Activated T-cell treated with anti-CD3 and anti-CD28 coated beads, Interleukin-2, amount 50 U/mL, for 72 hours (primary cell): ENCODE results near the gene MPG. TPM values are rescaled to one million over a fixed set of nuclear protein-coding genes. Genes with fewer than 3 reads are reported as not detected.
A peak's percentile ranks its signal among the peaks of the same experiment; 100 is the strongest.

Experiments used
- ATAC-seq, 2 donors: fragments of 150-1000 bp; cut with Tn5 transposase; replicated peaks in 1 of 2; 2 replicates each; pipeline ENCODE4 v1.10.0; 2021; ENCODE audit warnings: moderate library complexity in 2 of 2, mild to moderate bottlenecking in 1 of 2
- DNase-seq, 2 donors: peaks; one replicate each; pipeline ENCODE4 v3.0.0; 2021 to 2022; ENCODE audit warnings: mixed read lengths in 1 of 2
- H3K27ac Mint-ChIP-seq: one replicate; pipeline ENCODE4 v1.8.0; 2022; ENCODE audit warnings: mild to moderate bottlenecking, moderate library complexity, mixed read lengths
- H3K27me3 Mint-ChIP-seq: one replicate; pipeline ENCODE4 v1.8.0; 2022; ENCODE audit warnings: low read depth, mixed read lengths
- H3K36me3 Mint-ChIP-seq, 2 donors: one replicate each; pipeline ENCODE4 v1.8.0; 2022; ENCODE audit warnings: mixed read lengths in 2 of 2, mild to moderate bottlenecking in 1 of 2; ENCODE audit not compliant: insufficient read depth in 2 of 2
- H3K4me1 Mint-ChIP-seq: one replicate; pipeline ENCODE4 v1.8.0; 2022; ENCODE audit warnings: low read depth, mixed read lengths
- H3K4me3 Mint-ChIP-seq, 2 donors: one replicate each; pipeline ENCODE4 v1.8.0; 2022; ENCODE audit warnings: mild to moderate bottlenecking in 2 of 2, mixed read lengths in 2 of 2, moderate library complexity in 2 of 2
- H3K9me3 Mint-ChIP-seq, 2 donors: one replicate each; pipeline ENCODE4 v1.8.0; 2022; ENCODE audit warnings: mixed read lengths in 2 of 2
- total RNA-seq, 2 donors: library from RNA; stranded (reverse); gene quantifications; one replicate each; pipeline ENCODE4 v1.2.3, GENCODE V29; 2022

The MPG gene
- total RNA-seq, 2 donors from 2014 or later, result 49.6 to 50.5 TPM

DNA sequence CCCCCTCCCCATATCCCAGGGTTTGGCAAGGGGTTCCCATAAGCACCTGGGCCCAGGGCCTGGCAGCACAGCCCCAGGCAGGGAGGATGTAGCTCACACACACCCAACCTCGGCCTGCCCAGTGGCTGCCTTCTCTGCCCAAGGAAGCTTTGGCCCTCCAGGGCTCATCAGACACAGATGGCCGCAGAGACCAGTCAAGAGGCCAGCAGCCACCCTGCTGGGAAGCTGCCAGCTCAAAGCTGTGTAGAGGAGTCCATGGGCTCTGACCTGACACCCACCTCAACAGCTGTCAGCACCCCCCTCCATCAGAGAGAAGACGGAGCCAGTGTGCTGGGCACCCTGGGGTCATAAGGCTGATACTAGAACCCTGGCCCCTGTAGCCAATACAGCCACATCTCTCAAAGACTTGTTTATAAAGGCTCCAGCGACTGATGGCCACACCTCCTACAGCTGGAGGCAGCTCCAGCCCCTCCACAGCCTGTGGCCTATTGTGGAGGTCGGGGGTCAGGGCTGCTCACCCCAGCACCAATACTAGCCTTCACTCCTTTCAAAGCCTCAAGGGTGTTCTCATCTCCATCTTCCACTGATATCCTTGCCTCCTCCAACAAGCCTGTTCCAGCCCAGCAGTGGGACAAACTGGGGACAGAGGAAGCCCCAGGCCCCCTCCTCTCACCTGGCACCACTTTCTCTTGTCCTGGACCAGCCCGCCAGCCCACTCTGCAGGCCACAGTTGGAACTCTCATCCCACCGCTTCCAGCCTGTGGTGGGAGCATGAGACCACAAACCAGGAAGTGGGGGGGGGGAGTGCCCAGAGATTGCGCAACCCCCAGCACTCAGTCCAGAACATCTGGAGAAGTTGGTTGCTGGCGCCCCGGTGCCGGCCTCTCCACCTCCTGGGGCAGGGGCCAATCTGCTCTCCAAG is 2.2 kb upstream of the MPG start:
- peak overlapping the region; percentile 84 to 86 for H3K4me3 Mint-ChIP-seq

GRCh38 chr16:76535-77272 is 1.3 kb upstream of the MPG start:
- no peak overlapping the region for H3K27ac Mint-ChIP-seq
- ATAC-seq (no peak), DNase-seq (peak in 1 of 2 donors; percentile 35)
- no peaks in the 10 kb centered on the region for H3K9me3 Mint-ChIP-seq
- peaks cover 40% of the 10 kb centered on the region for H3K4me1 Mint-ChIP-seq
- H3K36me3 Mint-ChIP-seq, result peaks cover 3 to 4% of the 10 kb centered on the region in 2 donors
- H3K4me3 Mint-ChIP-seq, result peak overlapping the region; percentile 84 to 86
- peaks cover 26% of the 10 kb centered on the region for H3K27me3 Mint-ChIP-seq

More for the DNA sequence above, 2.2 kb upstream of the MPG start:
- Mint-ChIP-seq H3K27ac (no peak overlapping the region), H3K4me1 (peaks cover 40% of the 10 kb centered on the region), H3K36me3 (peaks cover 3 to 4% of the 10 kb centered on the region in 2 donors), H3K9me3 (no peaks in the 10 kb centered on the region), H3K27me3 (peaks cover 33% of the 10 kb centered on the region)
- DNase-seq (no peak), ATAC-seq (no peak)

- Mint-ChIP-seq H3K4me3 (peak overlapping the region; percentile 84 to 86), H3K4me1 (peaks cover 40% of the 10 kb centered on the region), H3K27ac (peak overlapping the region; percentile 46), H3K9me3 (no peaks in the 10 kb centered on the region), H3K36me3 (peaks cover 3 to 4% of the 10 kb centered on the region in 2 donors), H3K27me3 (peaks cover 25% of the 10 kb centered on the region)
- DNase-seq (peak; percentile 41 to 58), ATAC-seq (peak; percentile 39 to 55)
Observed at GRCh38 chr16:77273-77806, 685 bp upstream of the MPG start.

DNA sequence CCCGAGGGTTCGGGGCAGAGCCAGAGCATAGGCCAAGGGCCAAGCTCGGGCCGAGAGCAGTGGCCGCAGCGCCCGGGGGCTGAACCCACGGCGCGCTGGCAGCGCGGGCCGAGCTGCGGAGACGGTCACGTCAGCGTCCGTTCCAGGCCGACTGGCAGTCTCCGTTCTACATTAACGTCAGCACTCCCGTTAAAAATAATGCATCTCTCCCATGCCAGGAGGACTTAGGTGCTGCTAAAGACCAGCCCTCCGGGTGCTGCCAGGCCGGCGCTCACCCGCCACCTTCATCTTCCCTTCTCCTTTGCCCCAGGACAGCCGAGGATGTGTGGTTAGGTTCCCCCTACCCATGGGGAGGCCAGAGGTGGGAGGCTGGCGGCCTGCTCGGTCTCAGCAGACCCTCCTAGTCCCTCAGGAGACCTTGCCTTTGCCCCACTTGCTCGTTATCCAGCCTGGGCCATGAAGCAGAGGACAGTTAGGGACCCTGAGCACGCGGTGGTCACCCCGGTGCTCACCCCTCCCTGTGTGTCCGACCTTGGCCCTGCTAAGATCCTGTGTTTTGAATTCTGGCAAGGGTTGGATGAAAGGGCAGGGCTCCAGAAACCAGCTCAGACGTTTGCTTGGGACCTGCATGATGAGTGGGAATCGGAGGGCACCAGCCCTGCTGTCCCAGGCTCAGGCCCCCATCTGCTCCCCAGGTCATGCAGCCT is 572 bp downstream of the MPG start:
- DNase-seq (peak; percentile 32 to 37), ATAC-seq (peak; percentile 26 to 39)
- Mint-ChIP-seq H3K4me3 (peak overlapping the region; percentile 92 to 95), H3K4me1 (peaks cover 36% of the 10 kb centered on the region), H3K27me3 (peaks cover 15% of the 10 kb centered on the region), H3K36me3 (peaks cover 0 to 4% of the 10 kb centered on the region in 2 donors), H3K27ac (peak overlapping the region; percentile 85), H3K9me3 (no peaks in the 10 kb centered on the region)

DNA sequence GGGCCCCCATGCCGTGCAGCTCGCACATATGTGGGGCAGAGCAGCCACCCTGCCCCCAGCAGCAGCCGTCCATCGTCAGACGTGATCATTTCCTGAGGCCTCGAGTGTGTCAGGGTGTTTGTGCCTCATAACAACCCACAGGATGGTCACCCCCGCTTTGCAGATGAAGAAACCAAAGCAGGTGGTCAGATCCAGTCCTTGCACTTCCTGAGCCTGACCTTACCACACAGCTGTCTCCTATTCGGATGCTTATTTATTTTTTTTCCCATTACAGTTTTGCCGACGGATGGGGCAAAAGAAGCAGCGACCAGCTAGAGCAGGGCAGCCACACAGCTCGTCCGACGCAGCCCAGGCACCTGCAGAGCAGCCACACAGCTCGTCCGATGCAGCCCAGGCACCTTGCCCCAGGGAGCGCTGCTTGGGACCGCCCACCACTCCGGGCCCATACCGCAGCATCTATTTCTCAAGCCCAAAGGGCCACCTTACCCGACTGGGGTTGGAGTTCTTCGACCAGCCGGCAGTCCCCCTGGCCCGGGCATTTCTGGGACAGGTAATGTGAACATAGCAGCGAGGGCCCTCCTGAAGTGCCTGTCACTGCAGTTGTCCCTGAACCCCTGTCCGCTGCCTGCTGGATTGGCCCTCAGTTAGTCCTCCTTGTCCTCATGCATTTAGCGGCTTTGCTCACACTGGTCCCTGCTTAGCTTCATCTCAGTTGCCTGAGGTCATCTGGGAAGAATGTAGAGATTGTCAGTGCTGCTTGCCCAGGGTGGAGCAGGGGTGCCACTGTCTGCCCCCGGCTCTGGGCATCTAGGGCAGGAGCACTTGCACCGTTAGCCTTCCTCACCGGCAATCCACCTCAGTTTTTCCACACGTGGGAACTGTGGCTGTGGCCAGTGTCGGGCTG is 1.4 kb downstream of the MPG start:
- DNase-seq, result no peak
- peak overlapping the region; percentile 92 to 95 for H3K4me3 Mint-ChIP-seq
- H3K4me1 Mint-ChIP-seq, result peaks cover 44% of the 10 kb centered on the region
- no peaks in the 10 kb centered on the region for H3K9me3 Mint-ChIP-seq
- H3K27me3 Mint-ChIP-seq, result peaks cover 7% of the 10 kb centered on the region
- ATAC-seq, result no peak
- H3K36me3 Mint-ChIP-seq, result peaks cover 0 to 8% of the 10 kb centered on the region in 2 donors
- H3K27ac Mint-ChIP-seq, result peak overlapping the region; percentile 1

- H3K4me3 Mint-ChIP-seq, result no peak overlapping the region
- no peaks in the 10 kb centered on the region for H3K27me3 Mint-ChIP-seq
- DNase-seq, result no peak
- H3K36me3 Mint-ChIP-seq, result peaks cover 2 to 15% of the 10 kb centered on the region in 2 donors
- no peaks in the 10 kb centered on the region for H3K9me3 Mint-ChIP-seq
- H3K27ac Mint-ChIP-seq, result no peak overlapping the region
- H3K4me1 Mint-ChIP-seq, result peaks cover 38% of the 10 kb centered on the region
- ATAC-seq, result no peak
Observed at GRCh38 chr16:83060-83603, 5.1 kb downstream of the MPG start.

- H3K27me3 Mint-ChIP-seq, result no peaks in the 10 kb centered on the region
- peaks cover 2 to 14% of the 10 kb centered on the region in 2 donors for H3K36me3 Mint-ChIP-seq
- H3K4me3 Mint-ChIP-seq, result peak overlapping the region; percentile 11 to 76
- ATAC-seq (peak; percentile 27 to 30), DNase-seq (peak; percentile 27 to 43)
- no peaks in the 10 kb centered on the region for H3K9me3 Mint-ChIP-seq
- peak overlapping the region; percentile 17 for H3K27ac Mint-ChIP-seq
- peaks cover 33% of the 10 kb centered on the region for H3K4me1 Mint-ChIP-seq
Observed at GRCh38 chr16:83781-84615, 6.0 kb downstream of the MPG start.

DNA sequence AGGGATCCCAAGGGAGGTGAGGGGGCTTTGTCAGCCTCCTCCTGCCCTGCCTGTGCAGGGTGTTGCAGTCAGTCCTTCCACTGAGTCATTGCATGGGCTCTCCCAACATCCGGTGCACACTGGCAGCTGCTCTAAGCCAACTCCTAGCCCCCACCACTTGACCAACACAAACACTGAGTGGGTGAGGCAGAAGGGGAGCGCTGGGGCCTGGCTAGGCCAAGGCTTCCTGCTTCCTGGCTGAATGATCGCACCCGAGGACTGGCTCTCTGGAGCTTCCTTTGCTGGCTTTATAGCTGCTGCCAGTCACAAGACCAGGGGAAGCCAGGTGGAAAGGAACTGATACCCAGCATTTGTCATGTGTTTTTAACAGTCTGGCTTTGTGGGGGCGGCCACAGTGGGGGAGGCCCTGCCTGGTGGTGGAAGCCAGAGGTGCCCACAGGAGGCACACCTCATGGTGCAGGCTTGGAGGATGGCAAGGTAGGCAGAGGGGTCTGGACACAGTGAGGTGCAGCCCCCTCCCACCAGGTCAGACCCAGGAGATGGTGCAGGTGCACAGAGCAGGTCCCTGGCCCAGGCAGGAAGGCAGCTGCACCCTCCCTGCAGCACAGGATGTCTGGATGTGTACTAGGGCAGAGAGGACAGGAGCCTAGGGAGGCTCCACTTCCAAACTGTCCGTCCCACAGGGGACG is 6.8 kb downstream of the MPG start:
- Mint-ChIP-seq H3K36me3 (peaks cover 2 to 11% of the 10 kb centered on the region in 2 donors), H3K9me3 (no peaks in the 10 kb centered on the region), H3K27me3 (no peaks in the 10 kb centered on the region), H3K27ac (peak overlapping the region; percentile 92), H3K4me3 (peak overlapping the region; percentile 70 to 76), H3K4me1 (peaks cover 24% of the 10 kb centered on the region)
- peak; percentile 94 to 97 for ATAC-seq
- peak; percentile 77 to 79 for DNase-seq

GRCh38 chr16:85407-85782 is 7.4 kb downstream of the MPG start:
- ATAC-seq (no peak), DNase-seq (no peak)
- Mint-ChIP-seq H3K4me1 (peaks cover 20% of the 10 kb centered on the region), H3K27me3 (no peaks in the 10 kb centered on the region), H3K4me3 (peak overlapping the region in 1 of 2 donors; percentile 76), H3K36me3 (peaks cover 2 to 11% of the 10 kb centered on the region in 2 donors), H3K27ac (no peak overlapping the region), H3K9me3 (no peaks in the 10 kb centered on the region)

DNA sequence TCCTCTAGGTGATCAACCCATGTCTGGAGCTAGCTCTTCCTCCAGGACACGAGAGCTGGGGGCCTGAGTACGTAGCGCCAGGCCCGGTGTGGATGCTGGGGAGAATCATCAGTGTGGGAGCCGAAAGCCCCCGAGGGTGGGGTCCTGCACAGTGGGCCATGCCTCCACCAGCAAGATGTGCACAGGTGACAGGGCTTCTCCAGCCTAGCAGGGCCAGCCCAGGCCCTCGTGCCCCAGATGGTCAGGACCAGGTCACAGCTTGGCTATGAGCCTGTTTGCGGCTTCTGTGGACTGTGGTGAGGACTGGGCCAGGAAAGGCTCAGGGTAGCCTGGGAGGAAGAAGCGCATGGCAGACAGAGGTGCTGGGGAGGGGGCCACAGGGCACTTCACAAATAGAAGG is 7.8 kb downstream of the MPG start:
- Mint-ChIP-seq H3K9me3 (no peaks in the 10 kb centered on the region), H3K27ac (no peak overlapping the region), H3K36me3 (peaks cover 2 to 11% of the 10 kb centered on the region in 2 donors), H3K4me3 (no peak overlapping the region), H3K4me1 (peaks cover 20% of the 10 kb centered on the region), H3K27me3 (no peaks in the 10 kb centered on the region)
- DNase-seq (no peak), ATAC-seq (no peak)
